Astrocyte (in vitro differentiated cells and primary cell): Measurements from ENCODE around the gene YIF1A.

Experiments
- EZH2 ChIP-seq: IDR thresholded peaks from 2 replicates; pipeline ENCODE4 v1.6.1; 2012; ENCODE audit warnings: mild to moderate bottlenecking, low read length, inconsistent platforms; ENCODE audit not compliant: insufficient read depth
- TF ChIP-seq, protein P1 (sequence below): IDR thresholded peaks from 2 replicates; pipeline ENCODE4 v1.5.1; 2011; ENCODE audit warnings: low read depth, mild to moderate bottlenecking, inconsistent platforms, low read length, moderate library complexity; ENCODE audit not compliant: insufficient read depth

DNA sequence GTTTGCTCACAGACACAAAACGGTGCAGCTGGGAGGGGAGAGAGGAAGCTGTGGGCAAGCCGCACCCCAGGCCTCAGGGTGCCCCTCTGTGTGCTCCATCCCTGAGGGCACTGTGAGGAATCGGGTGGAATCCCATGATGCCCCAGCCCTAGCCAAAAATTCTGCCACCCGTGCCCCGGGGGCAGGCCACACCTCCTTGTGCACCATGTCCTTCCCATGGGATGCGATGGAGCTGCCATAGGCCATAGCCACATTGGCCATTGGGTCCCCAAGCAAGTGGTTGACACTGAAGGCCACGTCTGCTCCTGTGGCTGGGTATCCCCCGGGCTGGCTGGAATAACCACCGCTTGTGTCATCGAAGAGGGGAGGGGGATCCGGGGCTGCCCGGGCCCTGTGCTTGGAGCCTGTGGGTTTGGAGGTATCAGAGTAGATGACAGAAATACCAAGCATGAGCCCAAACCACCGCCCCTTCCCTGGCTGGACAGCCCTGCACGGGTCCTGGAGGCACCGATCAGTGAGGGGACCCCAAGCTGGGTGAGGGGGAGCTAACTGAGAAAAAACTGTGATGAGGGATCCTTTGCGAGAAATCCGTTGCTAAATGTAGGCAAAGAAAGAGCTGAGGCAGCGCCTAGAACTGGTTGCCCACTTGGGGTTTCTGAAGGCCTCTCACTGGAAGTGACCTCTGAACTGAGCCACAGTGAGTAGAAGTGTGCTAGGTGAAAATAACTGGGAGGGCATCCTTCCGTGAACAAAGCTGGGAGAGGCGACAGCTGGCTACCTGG, 863 bp downstream of the YIF1A start:
- TF ChIP-seq, protein P1, sequence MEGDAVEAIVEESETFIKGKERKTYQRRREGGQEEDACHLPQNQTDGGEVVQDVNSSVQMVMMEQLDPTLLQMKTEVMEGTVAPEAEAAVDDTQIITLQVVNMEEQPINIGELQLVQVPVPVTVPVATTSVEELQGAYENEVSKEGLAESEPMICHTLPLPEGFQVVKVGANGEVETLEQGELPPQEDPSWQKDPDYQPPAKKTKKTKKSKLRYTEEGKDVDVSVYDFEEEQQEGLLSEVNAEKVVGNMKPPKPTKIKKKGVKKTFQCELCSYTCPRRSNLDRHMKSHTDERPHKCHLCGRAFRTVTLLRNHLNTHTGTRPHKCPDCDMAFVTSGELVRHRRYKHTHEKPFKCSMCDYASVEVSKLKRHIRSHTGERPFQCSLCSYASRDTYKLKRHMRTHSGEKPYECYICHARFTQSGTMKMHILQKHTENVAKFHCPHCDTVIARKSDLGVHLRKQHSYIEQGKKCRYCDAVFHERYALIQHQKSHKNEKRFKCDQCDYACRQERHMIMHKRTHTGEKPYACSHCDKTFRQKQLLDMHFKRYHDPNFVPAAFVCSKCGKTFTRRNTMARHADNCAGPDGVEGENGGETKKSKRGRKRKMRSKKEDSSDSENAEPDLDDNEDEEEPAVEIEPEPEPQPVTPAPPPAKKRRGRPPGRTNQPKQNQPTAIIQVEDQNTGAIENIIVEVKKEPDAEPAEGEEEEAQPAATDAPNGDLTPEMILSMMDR, result no peak
- no peak for TF ChIP-seq EZH2
